ENCODE results near the gene CST9.

Gene CST9

DNA sequence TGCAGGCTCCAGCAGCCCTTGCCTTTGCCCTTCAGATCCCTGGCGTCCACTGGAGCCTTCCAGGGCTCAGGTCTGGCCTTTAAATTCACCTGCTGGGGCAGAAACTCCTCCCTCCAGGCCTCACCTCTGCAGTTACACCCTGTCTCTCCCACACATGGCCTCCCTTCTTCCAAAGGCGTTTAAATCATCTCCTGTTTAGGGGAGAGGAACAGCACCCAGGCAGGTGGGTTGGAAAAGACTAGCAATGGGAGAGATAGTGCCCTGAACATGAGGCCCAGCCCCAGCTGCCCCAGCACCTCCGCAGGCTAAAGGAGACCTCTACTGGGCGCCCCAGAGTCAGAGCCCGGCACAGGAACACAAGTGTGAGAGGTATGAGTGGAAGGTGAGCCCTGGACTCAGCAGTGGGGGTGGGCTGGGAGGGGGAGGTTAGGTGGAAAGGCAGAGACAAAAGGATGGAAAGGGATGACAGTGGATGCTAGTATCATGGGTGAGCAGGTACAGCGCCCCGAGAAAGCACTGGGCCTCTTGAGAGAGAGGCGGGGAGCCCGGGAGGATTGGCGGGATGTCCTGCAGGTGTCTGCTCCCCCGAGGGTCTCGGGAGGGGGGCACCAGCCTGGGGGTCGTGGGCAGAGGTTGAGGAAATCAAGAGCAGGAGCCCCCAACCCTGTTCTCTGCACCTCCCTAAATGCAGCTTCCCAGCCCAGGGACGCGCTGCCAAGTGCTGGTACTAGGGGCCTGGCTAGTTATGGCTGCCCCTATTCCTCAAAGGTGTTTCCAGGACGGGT, at the start of gene CST9:
CST9 (minus strand) TSS at position 51 of the 785 bp plus-strand sequence. CDS start 53 bp downstream, outside the sequence.
- Histone ChIP-seq H3K27ac (no peak within 1 kb of the TSS), H3K4me3 (no peak within 1 kb of the TSS)
- no peak for TF ChIP-seq CTCF (IDR thresholded peaks at IDR 0.05)
- DNase-seq (ENCODE audit: low spot score) = no peak

DNA sequence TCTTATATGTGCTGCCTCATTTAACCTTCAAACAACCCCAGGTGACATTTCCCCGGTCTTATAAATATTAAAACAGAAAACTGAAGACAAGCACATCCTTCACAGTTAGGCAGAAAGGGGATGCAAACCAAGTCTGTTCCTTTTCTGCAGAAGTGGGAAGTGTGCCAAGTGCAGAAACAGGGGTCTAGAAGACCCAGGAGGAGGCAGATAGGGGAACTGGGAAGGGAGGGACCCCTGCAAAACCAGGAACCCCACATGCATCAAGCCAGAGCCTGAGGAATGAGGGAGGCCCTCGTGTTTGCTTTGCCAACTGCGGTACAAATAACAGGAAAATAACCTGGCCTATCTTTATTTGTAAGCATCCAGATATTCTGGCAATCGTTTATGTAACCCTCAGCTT, 49.0 kb upstream of the CST9 start:
- no peak for TF ChIP-seq CTCF (IDR thresholded peaks at IDR 0.05)
- Histone ChIP-seq H3K4me3 (no peak overlapping the region), H3K27ac (peak overlapping the region in 1 of 2 donors; percentile 70)
- no peak for DNase-seq (ENCODE audit: low spot score)

GRCh38 chr20:23654000-23654399, 48.3 kb upstream of the CST9 start:
- no peak overlapping the region for H3K4me3 ChIP-seq
- peak overlapping the region in 1 of 2 donors; percentile 70 for H3K27ac ChIP-seq
- TF ChIP-seq CTCF (IDR thresholded peaks at IDR 0.05) = no peak
- DNase-seq (ENCODE audit: low spot score) = no peak

DNA sequence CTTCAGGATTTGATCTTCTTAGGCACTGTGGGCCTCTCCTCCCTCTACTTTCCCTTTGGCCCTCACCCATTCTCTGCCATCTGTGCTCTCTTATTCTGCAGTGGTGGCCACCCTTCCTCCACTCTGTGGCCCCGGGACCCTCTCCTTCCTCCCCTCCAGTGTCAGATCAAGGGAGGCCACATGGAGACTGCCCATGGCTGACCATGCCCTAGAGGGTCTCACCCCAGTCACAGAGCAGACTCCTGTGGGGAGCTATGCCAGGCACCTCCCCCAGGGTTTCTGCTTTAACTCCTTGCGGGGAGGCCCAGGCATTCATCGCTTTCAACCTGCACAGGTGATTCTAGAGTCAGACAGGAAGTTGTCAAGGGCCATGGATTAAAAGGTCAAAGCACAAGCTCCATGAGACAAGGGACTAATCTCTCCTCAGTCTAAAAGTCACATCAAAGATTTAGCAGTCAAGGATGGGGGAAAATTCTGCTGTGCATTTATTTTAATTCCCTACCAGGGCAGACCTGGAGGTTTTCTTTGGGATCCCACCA, 47.8 kb upstream of the CST9 start:
- no peak for DNase-seq (ENCODE audit: low spot score)
- no peak overlapping the region for H3K4me3 ChIP-seq
- H3K27ac ChIP-seq = peak overlapping the region in 1 of 2 donors; percentile 70
- no peak for TF ChIP-seq CTCF (IDR thresholded peaks at IDR 0.05)

DNA sequence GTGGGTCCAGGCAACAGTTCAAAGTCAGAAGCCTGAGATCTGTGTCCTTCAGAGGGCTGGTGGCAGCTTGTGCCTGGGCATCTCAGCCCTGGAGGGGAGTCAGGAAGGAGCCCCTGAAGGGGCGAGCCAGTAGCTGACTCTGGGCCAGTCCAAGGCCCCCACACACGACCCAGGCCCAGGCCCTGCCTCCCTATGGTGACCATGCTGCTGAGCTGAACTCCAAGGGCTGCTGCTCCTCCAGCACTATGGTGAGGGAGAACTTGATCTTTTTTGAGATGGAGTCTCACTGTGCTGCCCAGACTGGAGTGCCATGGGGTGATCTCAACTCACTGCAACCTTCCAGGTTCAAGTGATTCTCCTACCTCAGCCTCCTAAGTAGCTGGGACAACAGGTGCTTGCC, 47.2 kb upstream of the CST9 start:
- DNase-seq (ENCODE audit: low spot score) = no peak
- Histone ChIP-seq H3K4me3 (no peak overlapping the region), H3K27ac (peak overlapping the region in 1 of 2 donors; percentile 70)
- TF ChIP-seq CTCF (IDR thresholded peaks at IDR 0.05) = no peak

DNA sequence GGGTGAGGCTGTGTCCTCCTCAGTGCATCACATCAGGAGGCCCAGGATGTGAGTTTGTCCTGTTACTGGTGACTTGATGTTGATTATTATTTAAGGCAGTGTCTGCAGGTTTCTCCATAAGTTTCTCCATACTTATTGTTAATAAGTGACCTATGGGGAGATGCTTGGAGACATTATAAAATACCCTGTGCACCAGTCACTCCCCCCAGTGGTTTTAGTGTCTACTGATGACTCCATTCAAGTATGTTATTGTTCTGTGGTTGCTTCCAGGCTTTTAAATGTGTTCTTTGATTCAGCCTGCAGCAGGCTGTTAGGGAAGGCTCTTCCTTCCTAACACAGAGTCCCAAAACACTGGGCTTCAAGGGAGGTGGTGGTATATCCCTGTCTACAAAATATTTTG, 46.7 kb upstream of the CST9 start:
- DNase-seq (ENCODE audit: low spot score) = no peak
- H3K27ac ChIP-seq = no peak overlapping the region
- H3K4me3 ChIP-seq = no peak overlapping the region
- no peak for TF ChIP-seq CTCF (IDR thresholded peaks at IDR 0.05)

DNA sequence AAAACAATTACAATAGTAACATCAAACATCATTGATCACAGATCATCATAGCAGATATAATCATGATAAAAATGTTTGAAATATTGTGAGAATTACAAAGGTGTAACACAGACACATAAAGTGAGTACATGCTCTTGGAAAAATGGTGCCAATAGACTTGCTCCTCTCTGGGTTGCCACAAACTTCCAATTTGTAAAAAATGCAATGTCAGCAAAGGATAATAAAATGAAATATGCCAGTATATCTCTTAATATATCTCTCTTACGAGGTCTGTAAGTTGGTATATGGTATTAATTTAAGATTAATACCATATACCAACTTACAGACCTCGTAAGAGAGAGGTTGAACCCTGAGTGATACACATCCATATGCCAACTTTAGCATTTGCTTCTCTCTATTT, 45.4 kb upstream of the CST9 start:
- no peak for DNase-seq (ENCODE audit: low spot score)
- no peak overlapping the region for H3K27ac ChIP-seq
- TF ChIP-seq CTCF (IDR thresholded peaks at IDR 0.05) = no peak
- H3K4me3 ChIP-seq = no peak overlapping the region
